H9 (cell line): ENCODE measurements around the gene SETBP1. TPM values are rescaled to one million over a fixed set of nuclear protein-coding genes. Genes with fewer than 3 reads are reported as not detected.

Experiments
- DNase-seq: peaks from one replicate; pipeline ENCODE4 v3.0.0-alpha.2; 2017
- H2AFZ ChIP-seq: one replicate; pipeline ENCODE4 v1.6.1; 2013; ENCODE audit warnings: mild to moderate bottlenecking, low read length, control low read depth, moderate library complexity
- H2AK5ac ChIP-seq: 2 replicates; pipeline ENCODE4 v1.6.1; 2013; ENCODE audit warnings: low read length, control low read depth, mixed read lengths; ENCODE audit not compliant: insufficient read length
- H2BK120ac ChIP-seq: one replicate; pipeline ENCODE4 v1.6.1; 2013; ENCODE audit warnings: low read depth, mild to moderate bottlenecking, low read length, control low read depth, inconsistent platforms; ENCODE audit not compliant: poor library complexity, severe bottlenecking
- H2BK12ac ChIP-seq: 2 replicates; pipeline ENCODE4 v1.6.1; 2013; ENCODE audit warnings: low read length, control low read depth, mixed read lengths, low read depth; ENCODE audit not compliant: insufficient read length
- H2BK15ac ChIP-seq: 2 replicates; pipeline ENCODE4 v1.6.1; 2013; ENCODE audit warnings: low read depth, low read length, control low read depth
- H2BK20ac ChIP-seq: one replicate; pipeline ENCODE4 v1.6.1; 2013; ENCODE audit warnings: low read depth, mild to moderate bottlenecking, low read length, control low read depth, inconsistent platforms; ENCODE audit not compliant: poor library complexity, severe bottlenecking
- H2BK5ac ChIP-seq: 2 replicates; pipeline ENCODE4 v1.6.1; 2013; ENCODE audit warnings: low read length, control low read depth, mixed read lengths; ENCODE audit not compliant: insufficient read length
- H3K14ac ChIP-seq: 2 replicates; pipeline ENCODE4 v1.6.1; 2013; ENCODE audit warnings: low read length, control low read depth; ENCODE audit not compliant: insufficient read depth
- H3K18ac ChIP-seq: 2 replicates; pipeline ENCODE4 v1.6.1; 2013; ENCODE audit warnings: low read depth, mild to moderate bottlenecking, mixed read lengths, low read length, control low read depth; ENCODE audit not compliant: insufficient read length
- H3K23ac ChIP-seq: 2 replicates; pipeline ENCODE4 v1.6.1; 2013; ENCODE audit warnings: low read length, control low read depth, mixed read lengths, low read depth; ENCODE audit not compliant: insufficient read length
- H3K23me2 ChIP-seq: 2 replicates; pipeline ENCODE4 v1.6.1; 2013; ENCODE audit warnings: low read depth, mild to moderate bottlenecking, mixed read lengths, low read length, control low read depth; ENCODE audit not compliant: insufficient read length, poor library complexity, severe bottlenecking
- H3K27ac ChIP-seq: 2 replicates; pipeline ENCODE4 v1.5.1; 2013; ENCODE audit warnings: low read length, control low read depth, mixed read lengths, low read depth; ENCODE audit not compliant: insufficient read length
- H3K27me3 ChIP-seq: 2 replicates; pipeline ENCODE4 v1.6.1; 2013; ENCODE audit warnings: low read length, control low read depth, inconsistent platforms; ENCODE audit not compliant: insufficient read depth
- H3K4ac ChIP-seq: 2 replicates; pipeline ENCODE4 v1.6.1; 2013; ENCODE audit warnings: low read depth, mild to moderate bottlenecking, control low read depth, inconsistent platforms, low read length, moderate library complexity
- H3K4me1 ChIP-seq: 2 replicates; pipeline ENCODE4 v1.6.1; 2013; ENCODE audit warnings: low read length, control low read depth, inconsistent platforms; ENCODE audit not compliant: insufficient read depth
- H3K4me2 ChIP-seq: 2 replicates; pipeline ENCODE4 v1.6.1; 2013; ENCODE audit warnings: low read length, control low read depth, mixed read lengths; ENCODE audit not compliant: insufficient read length, insufficient read depth
- H3K56ac ChIP-seq: 2 replicates; pipeline ENCODE4 v1.6.1; 2013; ENCODE audit warnings: low read depth, mild to moderate bottlenecking, mixed read lengths, low read length, control low read depth; ENCODE audit not compliant: insufficient read length
- H3K79me1 ChIP-seq: 2 replicates; pipeline ENCODE4 v1.6.1; 2013; ENCODE audit warnings: low read depth, mild to moderate bottlenecking, moderate library complexity, low read length, control low read depth, inconsistent platforms; ENCODE audit not compliant: insufficient read depth, poor library complexity, severe bottlenecking
- H3K79me2 ChIP-seq: 2 replicates; pipeline ENCODE4 v1.6.1; 2013; ENCODE audit warnings: low read length, control low read depth, inconsistent platforms; ENCODE audit not compliant: insufficient read depth
- H3K9ac ChIP-seq: 2 replicates; pipeline ENCODE4 v1.6.1; 2013; ENCODE audit warnings: low read length, control low read depth, mixed read lengths; ENCODE audit not compliant: insufficient read length; ENCODE audit errors: extremely low read depth
- H3K9me3 ChIP-seq: one replicate; pipeline ENCODE4 v1.6.1; 2013; ENCODE audit warnings: low read depth, low read length, inconsistent platforms; ENCODE audit not compliant: control insufficient read depth
- H3T11ph ChIP-seq: one replicate; pipeline ENCODE4 v1.6.1; 2013; ENCODE audit warnings: mild to moderate bottlenecking, low read length, control low read depth, inconsistent platforms
- H4K20me1 ChIP-seq: one replicate; pipeline ENCODE4 v1.6.1; 2013; ENCODE audit not compliant: control insufficient read depth, insufficient read length, insufficient read depth
- H4K5ac ChIP-seq: 2 replicates; pipeline ENCODE4 v1.6.1; 2013; ENCODE audit warnings: low read depth, mild to moderate bottlenecking, mixed read lengths, low read length, control low read depth; ENCODE audit not compliant: insufficient read length
- H4K8ac ChIP-seq: replicated peaks from 2 replicates; pipeline ENCODE4 v1.6.1; 2013; ENCODE audit warnings: low read length, control low read depth, mixed read lengths, low read depth; ENCODE audit not compliant: insufficient read length
- H4K91ac ChIP-seq: 2 replicates; pipeline ENCODE4 v1.6.1; 2013; ENCODE audit warnings: low read depth, mild to moderate bottlenecking, moderate library complexity, mixed read lengths, low read length, control low read depth; ENCODE audit not compliant: insufficient read length
- H3K27ac Mint-ChIP-seq, 3 experiments: 2 replicates in 2 of 3; 3 replicates in 1 of 3; pipeline ENCODE4 v1.8.0; 2020 to 2021; ENCODE audit warnings: mixed read lengths in 3 of 3, mild to moderate bottlenecking in 1 of 3, moderate library complexity in 1 of 3
- H3K27me3 Mint-ChIP-seq: 2 replicates; pipeline ENCODE4 v1.8.0; 2021; ENCODE audit warnings: low read depth, mild to moderate bottlenecking, moderate library complexity, mixed read lengths
- H3K36me3 Mint-ChIP-seq, 3 experiments: 2 replicates in 2 of 3; 3 replicates in 1 of 3; pipeline ENCODE4 v1.8.0; 2020 to 2021; ENCODE audit warnings: low read depth in 3 of 3, mixed read lengths in 3 of 3; ENCODE audit not compliant: insufficient read depth in 1 of 3
- H3K4me1 Mint-ChIP-seq, 2 experiments: 2 replicates each; pipeline ENCODE4 v1.8.0; 2020; ENCODE audit warnings: mixed read lengths in 2 of 2
- H3K4me3 Mint-ChIP-seq, 2 experiments: 2 replicates in 1 of 2; 3 replicates in 1 of 2; pipeline ENCODE4 v1.8.0; 2020 to 2021; ENCODE audit warnings: mild to moderate bottlenecking in 2 of 2, mixed read lengths in 2 of 2, moderate library complexity in 1 of 2
- H3K9me3 Mint-ChIP-seq, 2 experiments: 2 replicates in 1 of 2; 3 replicates in 1 of 2; pipeline ENCODE4 v1.8.0; 2020; ENCODE audit warnings: mild to moderate bottlenecking in 2 of 2, mixed read lengths in 2 of 2, moderate library complexity in 1 of 2
- CTCF ChIP-seq: fragments of 200-600 bp; sonication (generic); conservative IDR thresholded peaks from 3 replicates; pipeline ENCODE4 v1.8.0; 2021; ENCODE audit warnings: antibody characterized with exemption, mild to moderate bottlenecking
- WGBS: extraction: QIAGEN DNeasy Blood & Tissue Kit; methylation state at CpG from one replicate; pipeline ENCODE4 v1.1.7; 2013; ENCODE audit warnings: missing lambda C conversion rate, low lambda C conversion rate, mixed read lengths; ENCODE audit not compliant: insufficient read length; ENCODE audit errors: extremely low coverage; 5-methylcytosine and 5-hydroxymethylcytosine counted together
- total RNA-seq: library from RNA; stranded (reverse); gene quantifications from 2 replicates; pipeline ENCODE4 v1.2.1, GENCODE V29; 2021

The SETBP1 gene
- total RNA-seq, 1 experiment from 2014 or later = 4.6 TPM

GRCh38 chr18:44724105-44724778 lies 43.6 kb downstream of the SETBP1 start:
- no peak overlapping the region for H4K5ac ChIP-seq
- Mint-ChIP-seq H3K4me1 (peaks cover 32 to 37% of the 10 kb centered on the region in 2 experiments), H3K9me3 (no peaks in the 10 kb centered on the region), H3K27me3 (no peaks in the 10 kb centered on the region; the same call in 1 of the 2 replicates), H3K36me3 (no peaks in the 10 kb centered on the region; a peak in 2 of 7 replicates), H3K4me3 (no peak overlapping the region), H3K27ac (no peak overlapping the region; a peak in 2 of 7 replicates)
- H2BK5ac ChIP-seq = no peak overlapping the region
- H3K9ac ChIP-seq = no peak overlapping the region
- H2BK120ac ChIP-seq = no peak overlapping the region
- H3K79me2 ChIP-seq = no peaks in the 10 kb centered on the region
- H3K27me3 ChIP-seq = no peaks in the 10 kb centered on the region
- H3K23ac ChIP-seq = no peak overlapping the region
- no peak overlapping the region for H2BK15ac ChIP-seq
- H2AFZ ChIP-seq = no peak overlapping the region
- H3K4me2 ChIP-seq = no peak overlapping the region
- H4K91ac ChIP-seq = no peak overlapping the region
- no peak overlapping the region for H2AK5ac ChIP-seq
- H3K9me3 ChIP-seq = no peaks in the 10 kb centered on the region
- H4K8ac ChIP-seq = no peak overlapping the region
- H3K56ac ChIP-seq = no peak overlapping the region
- H2BK20ac ChIP-seq = no peak overlapping the region
- H2BK12ac ChIP-seq = no peak overlapping the region
- H3K79me1 ChIP-seq = no peaks in the 10 kb centered on the region
- no peak overlapping the region for H3K27ac ChIP-seq
- WGBS = no CpG with 5 or more reads among the region's 1 CpG
- H3K14ac ChIP-seq = no peak overlapping the region
- H4K20me1 ChIP-seq = no peaks in the 10 kb centered on the region
- H3K4ac ChIP-seq = no peak overlapping the region
- H3T11ph ChIP-seq = no peak overlapping the region
- no peak overlapping the region for H3K18ac ChIP-seq
- no peak for DNase-seq
- TF ChIP-seq CTCF = no peak
- peaks cover 7% of the 10 kb centered on the region; the same call in 1 of the 2 replicates for H3K4me1 ChIP-seq
- no peaks in the 10 kb centered on the region for H3K23me2 ChIP-seq
